ENCODE measurements around the gene RABIF.
A peak's percentile ranks its signal among the peaks of the same experiment; 100 is the strongest.
"Not testable (repeated sequence)": the region's sequence is repeated elsewhere in the genome, so short reads cannot be mapped to it uniquely, and the experiment has no call there.

RABIF gene

DNA sequence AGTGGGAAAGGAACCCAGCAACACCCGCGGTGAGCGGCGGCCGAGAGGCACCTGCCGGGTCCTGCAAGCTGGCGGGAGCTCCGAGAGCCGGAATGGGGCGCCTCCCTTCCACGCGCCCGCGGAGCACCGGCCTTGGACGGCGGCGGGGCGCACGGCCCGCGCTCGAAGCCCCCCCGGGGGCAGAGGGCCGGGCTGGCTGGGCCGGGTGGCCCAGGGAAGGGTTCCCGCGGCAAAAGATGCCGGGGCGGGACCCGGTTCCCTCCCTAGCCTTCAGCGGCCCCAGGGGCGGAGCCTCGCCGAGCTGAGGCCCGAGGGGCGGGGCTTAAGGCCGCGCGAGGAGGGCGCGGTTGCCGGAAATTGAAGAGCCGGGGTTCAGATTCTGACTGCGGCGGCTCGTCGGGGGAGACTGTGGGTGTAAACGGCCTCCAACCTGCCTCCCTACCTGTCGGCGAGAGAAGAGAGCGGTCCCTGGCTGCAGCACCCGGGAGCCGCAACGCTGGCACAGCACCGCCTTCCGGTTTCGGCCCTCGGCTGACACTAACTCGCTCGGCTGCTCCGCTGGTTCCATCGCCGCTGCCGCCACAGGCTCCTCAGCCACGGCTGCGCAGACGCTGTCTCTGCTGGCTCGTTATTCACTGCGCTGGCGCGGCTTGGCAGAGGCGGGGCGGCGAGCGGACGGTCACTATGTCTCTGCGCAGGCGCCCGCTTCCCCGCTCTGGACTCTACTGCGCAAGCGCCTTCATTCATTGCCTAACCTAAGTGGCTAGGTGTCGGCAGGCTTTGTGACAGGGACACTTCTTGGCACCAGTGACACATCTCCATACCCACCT, at the start of gene RABIF:
Gene RABIF (minus strand): TSS at position 619 of the 830 bp plus-strand sequence. CDS start 51 bp downstream, at position 568.
- peak; percentile 94 for DNase-seq

DNA sequence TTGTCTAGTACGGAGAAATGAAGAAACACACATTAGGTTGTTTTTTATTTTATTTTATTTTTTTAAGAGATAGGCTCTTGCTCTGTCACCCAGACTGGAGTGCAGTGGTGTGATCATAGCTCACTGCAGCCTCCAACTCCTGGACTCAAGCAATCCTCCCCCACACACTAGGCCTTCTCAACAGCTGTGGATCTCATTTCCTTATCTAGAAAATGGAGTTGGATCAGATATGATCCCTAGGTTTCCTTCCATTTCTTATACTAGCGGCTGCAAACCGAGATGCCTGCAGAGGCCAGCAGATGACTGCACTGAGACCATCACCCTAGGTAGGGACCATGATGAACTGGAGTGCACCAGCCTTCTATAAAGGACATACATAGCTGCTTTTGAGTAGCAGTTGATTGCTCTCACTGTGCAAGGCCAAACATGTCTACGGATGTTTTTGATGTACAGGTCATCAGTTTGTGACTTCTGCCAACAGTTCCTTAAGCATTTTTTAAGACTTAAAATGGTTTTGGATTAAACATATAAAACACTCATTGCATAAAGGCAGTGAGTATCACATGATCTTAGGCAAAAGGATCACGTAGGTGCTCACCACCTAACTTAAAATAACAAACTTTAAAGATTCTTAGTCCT, 49.5 kb upstream of the RABIF start:
- DNase-seq, result no peak

- not testable (repeated sequence) for DNase-seq
Observed at GRCh38 chr1:202936409-202936808, 47.5 kb upstream of the RABIF start.

DNA sequence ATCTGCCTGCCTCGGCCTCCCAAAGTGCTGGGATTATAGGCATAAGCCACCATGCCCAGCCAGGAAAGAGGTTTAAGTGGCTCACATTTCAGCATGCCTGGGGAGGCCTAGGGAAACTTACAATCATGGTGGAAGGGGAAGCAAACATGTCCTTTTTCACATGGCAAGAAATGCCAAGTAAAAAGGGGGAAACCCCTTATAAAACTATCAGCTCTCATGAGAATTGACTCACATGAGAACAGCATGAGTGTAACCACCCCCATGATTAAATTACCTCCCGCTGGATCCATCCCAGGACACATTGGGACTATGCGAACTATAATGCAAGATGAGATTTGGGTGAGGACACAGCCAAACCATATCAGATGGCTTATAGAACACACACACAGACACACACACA, 46.9 kb upstream of the RABIF start:
- DNase-seq, result no peak

GRCh38 chr1:202934755-202935154, 45.8 kb upstream of the RABIF start:
- DNase-seq, result no peak

GRCh38 chr1:202932476-202932875, 43.5 kb upstream of the RABIF start:
- no peak for DNase-seq

GRCh38 chr1:202926581-202927491, 37.9 kb upstream of the RABIF start, which contains the start of gene KLHL12:
Gene KLHL12 (minus strand): TSS chr1:202927234. CDS start chr1:202925162, 2,072 bp downstream.
- DNase-seq, result peak; percentile 96

- DNase-seq, result no peak
Observed at GRCh38 chr1:202923533-202923932, 34.6 kb upstream of the RABIF start.

GRCh38 chr1:202919615-202920014, 30.7 kb upstream of the RABIF start:
- DNase-seq, result no peak

GRCh38 chr1:202915146-202915545, 26.2 kb upstream of the RABIF start:
- no peak for DNase-seq

DNA sequence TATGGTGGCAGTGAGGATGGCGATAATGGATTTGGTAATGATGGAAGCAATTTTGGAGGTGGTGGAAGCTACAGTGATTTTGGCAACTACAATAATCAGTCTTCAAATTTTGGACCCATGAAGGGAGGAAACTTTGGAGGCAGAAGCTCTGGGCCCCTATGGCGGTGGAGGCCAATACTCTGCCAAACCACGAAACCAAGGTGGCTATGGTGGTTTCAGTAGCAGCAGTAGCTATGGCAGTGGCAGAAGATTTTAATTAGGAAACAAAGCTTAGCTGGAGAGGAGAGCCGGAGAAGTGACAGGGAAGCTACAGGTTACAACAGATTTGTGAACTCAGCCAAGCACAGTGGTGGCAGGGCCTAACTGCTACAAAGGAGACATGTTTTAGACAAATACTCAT, 23.5 kb upstream of the RABIF start:
- DNase-seq, result not testable (repeated sequence)

DNA sequence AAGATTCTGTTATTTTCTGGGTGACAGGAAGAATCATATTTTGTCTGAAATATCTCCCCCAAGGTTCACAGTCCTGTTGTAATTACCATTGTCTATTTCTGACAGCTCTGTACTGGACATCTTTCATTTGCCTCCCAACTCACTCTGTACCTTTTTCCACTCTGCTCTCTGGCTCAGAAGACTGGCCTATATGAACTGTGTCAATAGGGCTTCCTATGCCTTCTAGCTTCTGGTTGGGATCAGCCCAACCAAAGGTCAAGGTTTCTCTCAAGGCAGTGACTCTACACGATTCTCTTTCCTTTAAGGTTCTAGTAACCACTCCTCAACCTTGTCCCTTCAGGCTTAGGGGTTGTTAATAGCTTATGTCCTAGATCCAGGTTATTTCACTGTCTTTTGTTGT, 20.5 kb upstream of the RABIF start:
- DNase-seq, result no peak

DNA sequence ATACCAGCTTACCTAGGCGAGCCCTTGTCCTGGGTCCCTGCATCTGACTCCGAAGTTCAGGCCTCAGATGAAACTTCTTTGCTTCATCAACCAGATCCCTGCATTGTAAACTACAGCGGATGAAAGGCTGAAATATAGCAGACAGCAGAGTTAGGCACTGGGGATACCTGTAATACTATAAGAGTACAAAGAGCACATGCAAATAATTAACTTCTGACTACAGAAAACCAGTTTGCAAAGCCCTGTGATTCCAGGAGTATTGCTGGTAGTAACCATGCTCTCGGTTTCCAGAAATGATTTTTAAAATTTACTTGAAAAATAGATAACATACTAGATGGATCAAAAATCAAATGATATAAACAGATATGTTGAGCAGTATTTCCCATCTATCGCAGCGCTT, 20.0 kb upstream of the RABIF start:
- DNase-seq, result no peak

DNA sequence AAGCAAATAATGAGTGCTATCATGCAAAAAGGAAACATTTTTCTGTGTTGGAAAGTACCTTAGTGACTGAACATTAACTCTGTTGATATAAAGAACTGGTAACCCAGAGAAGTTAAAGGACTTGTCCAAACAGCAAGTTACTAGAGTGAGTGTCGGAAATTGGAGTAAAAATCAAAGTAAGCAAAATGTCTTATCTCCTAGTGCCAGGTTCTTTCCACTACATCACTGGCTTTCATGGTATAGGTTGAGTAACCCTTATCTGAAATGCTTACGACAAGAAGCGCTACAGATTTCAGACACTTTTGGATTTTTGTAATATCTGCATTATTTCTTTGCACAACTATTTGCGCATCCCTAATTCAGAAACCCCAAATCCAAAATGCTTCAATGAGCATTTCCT, 16.4 kb upstream of the RABIF start:
- no peak for DNase-seq

GRCh38 chr1:202903808-202904207, 14.9 kb upstream of the RABIF start:
- not testable (repeated sequence) for DNase-seq

- DNase-seq, result no peak
Observed at GRCh38 chr1:202901555-202901954, 12.6 kb upstream of the RABIF start.

DNA sequence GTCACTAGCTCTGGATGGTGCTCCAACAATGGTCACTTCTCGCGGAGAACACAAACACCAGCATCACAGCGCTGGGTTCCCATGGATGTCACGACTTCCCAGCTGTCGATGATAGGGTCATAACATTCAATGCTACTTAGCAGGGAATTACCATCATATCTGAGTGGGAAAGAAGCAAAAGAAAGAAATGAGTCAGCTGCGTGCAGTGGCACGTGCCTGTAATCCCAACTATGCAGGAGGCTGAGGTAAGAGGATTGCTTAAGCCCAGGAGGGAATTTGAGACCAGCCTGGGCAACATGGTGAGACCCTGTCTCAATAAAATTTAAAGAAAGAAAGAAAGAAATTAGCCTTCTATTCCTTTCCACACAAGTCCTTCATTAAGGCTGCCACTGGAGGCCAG, 3.6 kb upstream of the RABIF start:
- no peak for DNase-seq

- no peak for DNase-seq
Observed at GRCh38 chr1:202890392-202890791, 1.4 kb upstream of the RABIF start.

DNA sequence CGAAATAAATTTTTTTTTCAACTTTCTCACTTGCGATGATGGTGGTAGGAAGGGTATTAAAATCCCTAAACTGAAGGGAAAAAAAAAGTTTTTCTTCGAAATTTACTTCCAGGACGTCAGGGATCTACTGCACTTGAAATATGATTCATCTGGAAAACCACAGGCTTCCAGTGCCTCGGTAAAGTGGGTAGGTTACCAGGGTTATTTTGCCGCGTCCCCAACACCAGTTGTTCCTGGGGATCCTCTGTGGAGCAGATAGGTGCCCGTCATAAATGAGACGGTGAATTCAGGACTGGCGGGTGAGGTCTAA, 773 bp downstream of the RABIF start:
- no peak for DNase-seq

GRCh38 chr1:202880961-202881460, 7.9 kb downstream of the RABIF start:
- no peak for DNase-seq

DNA sequence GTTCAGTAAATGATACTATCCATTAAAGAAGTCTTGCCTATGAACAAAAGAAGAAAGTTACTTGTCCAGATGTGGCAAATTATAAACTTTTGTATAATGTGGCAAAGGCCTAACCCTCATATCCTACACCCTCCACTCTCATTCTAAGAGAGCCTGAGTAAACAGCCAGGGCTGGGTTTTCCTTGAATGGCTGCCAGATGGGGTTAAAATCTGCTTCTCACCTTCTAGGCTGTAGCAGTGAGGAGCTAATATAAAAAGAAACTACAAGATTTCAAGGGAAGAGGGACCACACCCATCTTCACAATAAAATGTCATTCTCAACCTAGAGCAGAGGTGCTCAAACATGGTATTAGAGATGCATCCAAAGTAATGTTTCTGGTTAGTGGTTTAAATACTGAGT, 8.9 kb downstream of the RABIF start:
- no peak for DNase-seq

DNA sequence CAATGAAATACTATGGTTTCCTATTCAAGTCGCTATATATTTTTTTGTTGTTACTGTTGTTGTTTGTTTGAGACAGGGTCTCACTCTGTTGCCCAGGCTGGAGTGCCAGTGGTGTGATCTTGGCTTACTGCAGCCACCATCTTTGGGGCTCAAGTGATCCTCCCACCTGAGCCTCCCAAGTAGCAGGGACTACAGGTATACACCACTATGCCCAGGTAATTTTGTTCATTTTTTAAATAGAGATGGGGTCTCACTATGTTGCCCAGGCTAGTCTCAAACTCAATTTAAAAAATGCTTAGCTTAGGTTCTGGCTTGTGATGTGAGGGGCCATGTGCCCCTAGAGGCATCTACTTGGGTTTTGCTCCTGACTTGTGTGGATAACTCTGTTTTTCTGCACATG, 9.8 kb downstream of the RABIF start:
- no peak for DNase-seq

- DNase-seq, result no peak
Observed at GRCh38 chr1:202873026-202873425, 15.9 kb downstream of the RABIF start.
